NCI-H2227 (cell line): ENCODE results near the gene AWAT2.

Source experiments
- DNase-seq: peaks from one replicate; lab custom pipeline; 2025; ENCODE audit not compliant: unreplicated experiment; lab: John Stamatoyannopoulos, UW

Gene AWAT2

DNA sequence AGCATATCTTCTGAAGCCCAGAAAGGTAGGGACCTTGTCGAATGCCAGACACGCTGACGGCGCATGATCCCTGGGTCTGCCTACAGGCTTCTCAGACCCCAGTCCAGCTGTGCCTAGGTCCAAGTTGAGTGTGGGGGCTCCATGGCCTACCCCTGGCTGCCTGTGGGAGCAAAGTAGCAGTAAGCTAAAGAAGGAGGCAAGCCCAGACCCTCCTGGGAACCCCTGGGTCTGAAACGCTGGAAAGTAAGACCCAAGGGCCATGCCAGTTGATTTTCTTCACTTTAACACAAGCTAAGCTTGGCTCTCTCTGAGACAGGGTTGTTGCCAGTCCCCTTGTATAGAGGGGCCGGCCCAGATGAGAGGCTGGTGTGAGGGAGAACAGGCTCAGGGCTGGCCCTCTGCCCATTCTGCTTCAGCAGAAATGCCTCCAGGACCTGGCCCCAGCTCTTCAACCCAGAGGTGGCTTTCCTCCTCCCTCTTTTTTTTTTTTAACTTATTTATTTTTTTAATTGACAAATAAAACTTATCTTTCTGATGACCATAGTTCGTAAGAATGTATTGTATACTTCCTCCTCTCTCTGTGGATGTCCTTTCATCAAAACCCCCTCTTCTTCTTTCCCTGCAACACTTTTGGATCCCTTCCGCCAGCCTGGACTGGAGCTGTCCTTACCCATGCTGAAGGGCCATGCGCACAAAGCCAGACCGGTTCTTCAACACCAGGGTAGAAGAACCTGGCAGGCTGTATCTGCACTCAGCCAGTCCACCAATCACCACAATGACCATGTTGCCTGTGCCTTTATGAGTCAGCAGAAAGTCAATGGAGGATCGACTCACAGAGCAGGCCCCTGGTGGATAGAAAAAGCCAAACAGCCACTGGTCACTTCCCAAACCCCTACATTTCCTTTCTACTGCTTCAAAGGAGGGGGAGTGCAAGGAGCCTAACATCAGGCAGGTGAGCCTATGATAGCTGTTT, 7.1 kb downstream of the AWAT2 start:
- DNase-seq, result no peak

DNA sequence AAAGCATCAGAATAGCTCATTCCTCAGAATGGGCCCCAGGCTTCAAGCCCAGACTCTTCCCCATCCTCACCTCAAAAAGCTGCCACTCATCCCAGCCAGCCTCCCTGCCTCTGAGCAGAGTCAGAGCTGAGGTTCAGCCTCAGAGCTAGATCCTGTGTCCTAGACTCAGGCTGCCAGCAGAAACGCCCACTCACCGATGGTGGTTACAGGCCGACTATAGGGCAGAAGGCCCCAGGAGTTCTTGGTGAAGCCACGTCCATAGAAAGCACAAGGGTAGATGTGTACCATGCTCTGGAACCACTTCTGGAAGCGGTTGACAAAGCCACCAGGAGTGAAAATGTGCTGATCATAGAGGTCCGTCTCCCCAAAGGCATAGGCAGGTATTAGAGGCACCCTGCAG, 7.7 kb downstream of the AWAT2 start:
- no peak for DNase-seq

DNA sequence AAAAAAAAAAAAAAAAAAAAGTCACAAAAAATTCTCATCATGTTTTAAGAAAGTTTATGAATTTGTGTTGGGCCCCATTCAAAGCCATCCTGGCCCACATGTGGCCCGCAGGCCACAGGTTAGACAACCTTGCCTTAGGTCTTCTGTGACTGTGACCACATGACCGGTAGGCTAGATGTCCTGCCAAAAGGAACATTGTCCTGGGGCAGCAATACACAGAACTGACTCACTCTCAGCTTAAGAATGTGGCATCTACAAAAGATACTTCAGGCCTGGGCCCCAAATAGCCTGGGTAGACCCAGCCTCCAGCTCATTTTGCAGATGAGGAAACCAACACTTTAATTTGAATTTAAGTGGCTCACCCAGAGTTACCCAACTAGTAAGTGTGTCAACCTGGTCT, 10.0 kb downstream of the AWAT2 start:
- no peak for DNase-seq

DNA sequence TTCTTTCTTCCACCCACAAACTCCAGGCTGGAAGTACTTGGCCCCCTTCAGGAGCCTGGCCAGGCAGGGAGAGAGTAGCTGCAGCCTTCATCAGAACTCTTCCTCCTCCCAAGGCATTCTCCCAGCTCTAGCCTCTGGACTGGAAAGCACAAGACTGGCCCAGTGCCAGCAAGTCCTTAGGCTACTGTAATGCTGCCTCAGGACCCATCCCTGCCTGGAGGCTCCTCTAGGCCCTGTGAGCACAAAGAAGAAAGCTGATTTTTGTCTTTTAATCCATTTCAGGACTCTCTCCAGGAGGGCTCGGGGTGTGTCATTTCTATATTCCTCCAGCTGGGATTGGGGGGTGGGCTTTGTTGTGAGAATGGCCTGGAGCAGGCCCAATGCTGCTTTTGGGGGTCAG, 10.8 kb downstream of the AWAT2 start:
- DNase-seq, result no peak

DNA sequence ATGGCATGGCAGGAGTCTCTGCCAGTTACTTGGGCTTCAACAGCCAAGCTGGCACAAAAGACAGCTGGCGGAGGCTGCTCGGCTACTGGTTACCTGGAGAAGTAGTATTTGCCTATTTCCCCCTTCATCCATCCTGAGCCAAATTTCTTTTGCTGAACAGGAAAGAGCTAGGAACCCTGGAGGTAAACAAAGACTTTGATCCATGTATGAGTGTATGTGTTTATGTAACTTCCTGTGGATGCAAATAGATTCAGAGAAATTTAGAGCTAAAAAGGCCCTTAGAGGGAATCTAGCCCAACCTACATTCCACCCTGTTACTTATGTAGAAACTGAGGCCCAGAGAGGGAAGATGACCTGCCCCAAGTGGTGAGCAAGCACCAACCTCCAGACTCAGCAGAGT, 11.2 kb downstream of the AWAT2 start:
- no peak for DNase-seq

DNA sequence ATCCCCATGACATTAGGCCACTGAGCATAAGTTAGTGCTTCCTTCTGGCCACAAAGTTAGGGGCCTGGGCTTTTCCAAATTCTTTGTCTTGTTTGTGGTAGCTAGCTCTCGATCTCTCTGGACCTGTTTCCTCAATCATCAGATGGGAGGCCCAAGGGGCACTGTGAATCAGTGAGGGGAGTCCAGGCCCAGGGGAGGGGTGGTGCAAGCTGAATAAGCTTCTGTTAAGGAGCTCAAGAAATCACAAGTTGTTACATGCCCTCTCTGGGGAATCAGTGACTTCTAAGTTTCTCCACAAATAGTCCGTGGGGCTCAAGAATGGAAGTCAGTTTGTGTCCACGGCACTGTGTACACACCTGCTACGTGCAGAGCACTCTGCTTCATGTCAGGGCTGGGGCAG, 15.1 kb downstream of the AWAT2 start:
- DNase-seq, result no peak

DNA sequence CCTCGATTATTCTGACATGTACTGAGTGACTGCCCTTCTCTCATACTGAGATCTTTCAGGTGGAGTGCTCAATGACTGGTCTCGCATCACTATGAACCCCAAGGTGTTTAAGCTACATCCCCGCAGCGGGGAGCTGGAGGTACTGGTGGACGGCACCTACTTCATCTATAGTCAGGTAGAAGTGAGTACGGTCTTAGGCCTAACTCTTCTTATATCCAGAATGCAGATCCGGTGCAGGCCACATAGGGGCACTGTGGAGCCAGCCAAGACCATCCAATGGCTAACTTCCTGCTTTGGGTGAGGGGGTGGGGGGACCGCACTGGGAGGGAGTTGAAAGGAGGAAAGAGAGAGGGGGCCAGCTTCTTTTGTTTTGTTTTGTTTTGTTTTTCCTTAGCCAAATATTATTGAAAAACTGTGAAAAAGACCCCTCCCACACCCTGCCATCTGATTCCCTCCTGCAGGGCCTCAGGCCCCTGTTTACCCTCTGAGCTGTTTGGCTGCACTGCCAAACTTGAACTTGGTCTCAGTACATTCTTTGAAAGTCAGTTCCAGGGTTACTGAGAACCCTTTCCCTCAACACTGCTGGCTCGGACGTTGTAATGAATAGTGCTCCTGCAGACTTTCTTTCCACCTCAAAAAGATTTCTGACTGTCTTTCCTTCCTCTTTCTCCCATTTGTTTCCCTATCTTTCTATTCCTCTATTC, 16.2 kb downstream of the AWAT2 start:
- peak; percentile 16 for DNase-seq

DNA sequence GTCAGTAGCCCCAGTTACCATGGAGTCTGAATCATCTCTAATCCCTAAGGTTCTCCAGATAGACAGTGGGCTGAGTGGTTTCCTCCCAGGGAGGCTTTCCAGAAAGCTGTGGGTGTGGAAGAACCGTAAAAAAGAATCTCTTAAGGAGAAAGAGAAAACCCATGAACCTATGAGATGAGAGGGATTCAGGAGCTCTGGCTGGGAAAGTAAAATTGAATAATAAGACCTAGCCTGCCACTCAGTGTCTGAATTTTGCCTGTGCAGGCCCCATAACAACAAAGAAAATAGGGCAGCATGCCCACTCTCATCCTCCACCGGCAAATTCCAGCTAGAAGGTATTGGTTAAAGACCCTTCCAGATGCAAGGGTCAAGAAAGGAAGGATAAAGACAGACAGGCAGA, 16.9 kb downstream of the AWAT2 start:
- no peak for DNase-seq

DNA sequence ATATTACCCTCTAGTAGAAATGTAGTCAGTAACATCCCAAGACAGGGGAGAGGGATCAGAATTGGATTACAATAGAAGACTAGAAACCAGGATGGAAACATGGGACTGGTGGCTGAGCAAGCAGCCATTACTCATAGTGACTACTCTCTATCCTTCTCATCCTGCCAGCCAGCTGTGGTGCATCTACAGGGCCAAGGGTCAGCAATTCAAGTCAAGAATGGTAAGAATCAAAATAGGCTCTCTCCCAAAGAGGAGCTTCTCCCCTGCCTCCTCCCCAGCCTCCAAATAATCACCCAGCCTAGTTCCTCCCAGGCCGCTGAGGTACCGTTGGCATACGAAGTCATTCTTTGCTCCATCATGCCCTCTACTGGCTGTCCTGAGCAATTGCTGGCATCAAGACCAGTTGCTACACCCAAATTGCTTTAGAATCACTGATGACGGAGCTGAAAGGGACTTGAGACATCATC, 19.4 kb downstream of the AWAT2 start:
- DNase-seq, result peak; percentile 62

DNA sequence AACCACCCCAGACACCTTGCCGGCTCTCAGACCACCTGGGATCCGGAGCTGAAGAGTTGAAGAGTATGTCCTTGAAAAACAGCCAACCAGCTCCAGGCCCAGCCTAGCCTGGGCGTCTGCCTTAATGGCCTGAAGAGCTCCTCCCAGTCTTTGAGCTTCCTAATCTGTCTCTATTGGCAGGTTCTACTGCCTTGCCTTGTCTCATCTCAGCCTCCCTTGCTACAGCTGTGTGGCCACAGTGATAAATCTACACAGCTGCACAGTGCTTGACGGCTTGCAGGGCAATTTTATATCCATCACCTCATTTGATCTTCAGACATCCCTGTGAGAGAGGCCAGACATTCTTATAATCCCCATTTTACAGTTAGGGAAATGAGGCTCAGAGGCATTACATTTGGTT, 19.9 kb downstream of the AWAT2 start:
- DNase-seq, result no peak

DNA sequence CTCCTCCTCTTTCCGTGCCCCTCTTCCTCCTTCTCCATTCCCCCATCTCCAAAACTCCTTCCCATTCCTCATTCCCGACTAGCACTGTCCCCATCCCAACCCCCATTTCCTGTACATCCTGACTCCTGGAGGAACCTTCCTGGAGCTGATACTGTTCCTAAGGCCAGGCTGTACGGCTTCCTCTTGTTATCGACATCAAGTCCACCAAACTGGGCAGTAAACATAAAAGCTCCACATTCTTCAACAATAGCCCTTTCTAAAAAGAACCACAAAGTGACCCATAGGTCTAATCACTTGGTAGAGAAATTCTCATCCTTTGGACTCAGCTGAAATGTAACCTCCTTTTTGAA, 22.9 kb downstream of the AWAT2 start:
- no peak for DNase-seq

DNA sequence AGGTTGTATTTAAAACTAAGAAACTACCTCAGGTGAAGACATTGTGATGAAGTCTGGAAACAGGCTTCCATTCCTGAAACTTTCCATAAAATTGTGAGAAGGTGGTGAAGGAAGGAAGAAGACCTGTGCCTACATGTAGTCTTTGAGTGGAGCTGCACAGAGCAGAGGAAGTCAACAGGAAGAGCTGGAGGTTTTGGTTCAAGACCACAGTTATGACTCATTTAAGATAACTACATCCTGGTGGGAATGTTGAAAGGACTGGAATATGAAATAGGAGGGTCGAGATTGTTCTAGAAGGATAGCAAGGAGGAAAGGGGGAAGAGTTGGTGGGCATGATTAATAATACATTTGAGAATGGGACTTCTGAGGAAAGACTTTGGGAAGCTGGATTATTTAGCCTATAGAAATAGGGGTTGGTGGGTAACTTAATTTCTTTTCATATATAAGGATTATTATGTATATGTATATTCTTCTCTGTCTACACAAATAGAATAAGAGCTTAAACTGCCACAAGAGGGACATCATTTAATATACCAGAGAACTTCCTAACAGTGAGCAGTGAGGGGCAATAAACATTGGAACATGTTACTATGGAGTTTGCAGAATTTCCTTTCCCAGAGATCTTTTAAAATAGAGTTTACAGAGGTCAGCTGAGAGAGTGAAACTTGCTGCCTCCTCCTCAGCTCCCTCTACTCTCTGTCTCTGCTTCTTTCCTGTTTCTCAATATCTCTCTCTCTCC, 23.5 kb downstream of the AWAT2 start:
- no peak for DNase-seq

DNA sequence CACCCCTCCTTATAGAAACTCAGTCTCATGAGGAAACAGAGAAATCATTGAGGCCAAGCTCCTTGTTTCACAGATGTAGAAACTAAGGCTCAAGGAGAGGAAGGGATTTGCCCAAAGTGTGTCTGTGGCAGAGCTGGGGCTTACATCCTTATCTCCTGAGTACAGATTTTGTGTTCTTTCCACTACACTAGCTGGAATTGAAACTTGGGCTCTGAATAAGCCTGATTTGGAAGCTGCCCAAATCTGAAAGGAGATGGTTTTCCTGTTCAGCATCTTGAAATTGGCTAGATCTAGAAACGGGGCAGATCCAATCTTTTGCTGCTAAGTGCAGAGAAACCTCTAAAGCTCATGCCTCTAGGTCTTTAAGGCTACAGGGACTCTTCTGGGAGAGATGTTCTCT, 24.3 kb downstream of the AWAT2 start:
- no peak for DNase-seq

DNA sequence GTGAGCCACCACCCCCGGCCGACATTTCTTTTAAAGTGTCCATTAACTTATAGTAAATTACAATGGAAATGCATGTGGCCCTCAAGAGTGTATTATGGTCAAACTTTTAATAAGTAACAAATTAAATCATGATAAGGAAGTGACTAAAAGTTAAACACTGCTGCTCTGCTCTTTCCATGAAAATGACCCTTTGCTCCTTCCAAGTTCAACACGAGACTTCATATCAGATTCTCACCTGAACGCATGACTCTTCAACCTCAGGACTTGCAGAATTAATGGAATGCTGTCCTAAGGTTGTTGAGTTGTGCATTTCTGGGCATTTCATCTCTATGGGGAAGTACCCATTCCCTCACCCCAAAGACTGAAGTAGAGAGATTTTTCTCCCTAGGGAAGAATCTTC, 27.1 kb downstream of the AWAT2 start:
- DNase-seq, result no peak

DNA sequence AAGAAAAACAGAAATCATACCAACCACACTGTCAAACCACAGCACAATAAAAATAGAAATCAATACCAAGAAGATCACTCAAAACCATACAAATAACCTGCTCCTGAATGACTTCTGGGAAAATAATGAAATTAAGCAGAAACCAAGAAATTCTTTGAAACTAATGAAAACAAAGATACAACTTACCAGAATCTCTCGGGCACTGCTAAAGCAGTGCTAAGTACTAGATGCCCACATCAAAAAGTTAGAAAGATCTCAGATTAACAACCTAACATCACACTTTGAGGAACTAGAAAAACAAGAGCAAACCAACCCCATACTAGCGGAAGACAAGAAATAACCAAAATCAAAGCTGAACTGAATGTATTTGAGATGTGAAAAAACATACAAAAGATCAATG, 33.2 kb downstream of the AWAT2 start:
- DNase-seq, result no peak

DNA sequence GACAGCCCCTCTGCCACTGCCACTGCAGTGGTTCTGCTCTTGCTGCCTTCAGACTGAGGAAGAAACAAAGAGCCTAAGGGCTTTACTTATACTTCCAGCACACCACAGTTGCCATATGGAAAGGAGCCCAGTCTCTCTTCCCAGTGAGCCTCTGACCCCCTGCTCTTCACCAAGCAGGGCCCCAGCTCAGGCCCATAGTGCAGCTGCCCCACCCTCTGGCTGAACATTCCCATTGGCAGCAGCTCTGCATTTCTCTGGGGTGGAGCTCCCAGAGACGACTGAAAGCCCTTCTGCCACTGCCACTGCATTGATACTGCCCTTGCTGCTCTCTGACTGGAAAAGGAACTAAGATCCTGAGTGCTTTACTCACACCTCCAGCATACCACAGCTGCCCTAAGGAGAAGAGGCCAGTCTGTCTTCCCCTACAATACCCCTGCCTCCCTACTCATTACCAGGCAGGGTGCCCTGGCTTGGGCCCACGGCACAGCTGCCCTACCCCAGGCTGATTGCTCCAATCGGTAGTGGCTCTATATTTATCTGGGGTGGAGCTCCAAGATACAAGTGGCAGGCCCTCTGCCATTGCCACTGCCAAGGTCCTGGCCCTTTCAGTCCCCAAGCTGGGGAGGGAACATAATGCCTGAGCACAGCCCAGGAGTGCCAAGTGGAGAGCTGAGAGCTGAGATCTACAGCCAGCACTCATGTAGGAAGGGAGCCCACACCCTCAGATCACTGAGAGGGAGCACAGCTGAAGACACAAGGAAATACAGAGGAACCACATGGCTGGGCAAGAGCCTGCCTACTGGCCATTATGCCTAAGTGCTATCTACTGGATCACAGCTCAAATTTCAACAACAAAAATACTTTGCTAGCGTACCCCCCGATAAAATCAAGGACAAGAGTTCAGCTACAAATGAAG, 36.0 kb downstream of the AWAT2 start:
- no peak for DNase-seq

DNA sequence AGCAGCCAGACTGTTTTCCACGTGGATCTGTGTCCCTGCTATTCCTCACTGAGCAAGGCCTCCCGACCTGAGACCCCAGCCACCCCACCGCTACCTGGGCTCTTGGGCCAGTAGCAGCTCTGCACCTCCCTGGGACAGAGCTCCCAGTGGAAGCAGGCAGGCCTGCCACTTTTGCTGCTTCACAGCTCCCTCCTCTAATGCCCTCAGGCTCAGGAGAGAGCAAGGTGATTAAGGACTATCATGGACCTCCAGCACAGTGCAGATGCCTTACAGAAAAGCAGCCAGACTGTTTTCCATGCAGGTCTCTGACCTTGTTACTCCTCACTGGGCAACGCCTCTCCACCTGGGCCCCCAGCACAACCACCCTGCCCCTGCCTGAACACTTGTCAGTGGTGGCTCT, 37.0 kb downstream of the AWAT2 start:
- DNase-seq, result no peak

DNA sequence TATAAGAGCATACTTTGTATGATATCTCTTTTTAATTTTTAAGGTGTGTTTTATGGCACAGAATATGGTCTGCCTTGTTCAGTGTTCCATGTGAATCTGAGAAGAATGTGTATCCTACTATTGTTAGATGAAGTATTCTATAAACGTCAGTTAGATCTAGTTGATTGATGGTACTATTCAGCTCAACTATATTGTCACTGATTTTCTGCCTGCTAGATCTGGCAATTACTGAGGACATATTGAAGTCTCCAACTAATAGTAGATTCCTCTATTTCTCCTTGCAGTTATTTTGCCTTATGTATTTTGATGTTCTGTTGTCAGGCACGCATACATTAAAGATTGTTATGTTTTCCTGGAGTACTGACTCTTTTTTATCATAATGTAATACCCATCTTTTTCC, 39.8 kb downstream of the AWAT2 start:
- DNase-seq, result no peak

DNA sequence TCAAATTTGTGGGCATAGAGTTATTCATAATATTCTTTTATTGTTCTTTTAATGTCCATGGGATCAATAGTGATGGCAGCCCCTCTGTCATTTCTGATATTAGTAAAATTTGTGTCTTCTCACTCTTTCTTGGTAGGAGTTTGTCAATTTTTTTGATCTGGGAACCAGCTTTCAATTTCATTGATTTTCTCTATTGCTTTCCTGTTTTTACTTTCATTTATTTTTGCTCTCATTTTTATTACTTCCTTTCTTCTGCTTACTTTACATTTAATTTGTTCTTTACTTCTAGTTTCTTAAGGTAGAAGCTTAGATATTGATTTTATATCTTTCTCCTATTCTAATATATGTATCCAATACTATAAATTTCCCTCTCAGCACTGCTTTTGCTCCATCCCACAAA, 40.7 kb downstream of the AWAT2 start:
- no peak for DNase-seq

DNA sequence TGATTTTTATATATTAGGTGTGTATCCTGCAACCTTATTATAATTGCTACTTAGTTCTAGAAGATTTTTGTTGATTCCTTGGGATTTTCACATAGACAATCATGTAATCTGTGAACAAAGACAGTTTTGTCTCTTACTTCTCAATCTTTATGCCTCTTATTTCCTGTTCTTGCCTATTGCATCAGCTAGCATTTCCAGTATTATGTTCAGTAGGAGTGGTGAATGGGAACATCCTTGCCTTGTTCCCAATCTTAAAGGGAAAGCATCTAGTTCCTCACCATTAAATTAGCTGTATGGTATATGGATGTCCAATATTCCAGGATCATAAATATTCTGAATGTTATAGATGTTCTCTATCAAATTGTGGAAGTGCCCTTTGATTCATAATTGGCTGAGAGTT, 41.8 kb downstream of the AWAT2 start:
- no peak for DNase-seq
